ENCODE measurements around the gene CDH22.

The CDH22 gene

DNA sequence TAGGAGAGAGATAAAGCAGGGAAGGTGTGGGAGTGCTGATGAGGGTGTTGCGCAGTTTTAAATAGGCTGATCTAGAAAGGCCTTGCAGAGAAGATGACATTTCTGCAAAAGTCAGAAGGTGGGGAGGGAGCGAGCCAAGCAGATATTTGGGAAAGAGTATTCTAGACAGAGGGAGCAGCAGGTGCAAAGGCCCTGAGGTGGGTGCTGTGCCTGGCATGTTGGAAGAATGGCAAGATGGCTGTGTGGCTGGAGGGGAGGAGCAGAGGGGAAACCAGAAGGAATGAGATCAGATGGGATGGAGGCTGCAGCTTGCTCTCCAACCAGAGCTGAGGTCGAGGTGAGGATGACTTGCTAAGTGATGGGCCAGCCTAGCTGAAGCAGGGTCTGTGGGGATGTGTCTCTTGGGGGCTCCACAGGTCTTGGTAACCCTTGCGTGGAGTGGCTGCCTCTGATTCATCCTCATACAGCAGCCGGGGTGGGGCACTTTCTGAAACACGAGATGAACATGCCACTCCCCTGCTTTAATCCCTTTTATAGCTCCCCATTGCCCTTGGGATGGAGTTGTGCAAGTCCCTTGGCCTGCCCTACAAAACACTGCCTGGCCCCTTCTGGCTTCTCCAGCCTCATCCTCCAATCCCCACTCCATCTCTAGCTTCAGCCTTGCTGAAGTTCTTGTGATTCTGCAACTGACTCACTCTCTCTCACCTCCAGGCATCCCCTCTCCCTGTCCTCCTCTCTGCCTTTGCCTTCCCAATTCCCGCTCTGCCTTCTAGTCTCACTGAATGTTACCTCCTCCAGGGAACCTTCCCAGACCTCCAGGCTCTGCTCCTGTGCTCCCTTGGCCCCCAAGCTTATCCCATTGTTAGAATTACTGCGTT, 94.1 kb downstream of the CDH22 start:
- no peak overlapping the region for H3K9ac ChIP-seq (ENCODE audit: low read depth, low read length)
- peaks cover 30% of the 10 kb centered on the region for H3K27me3 ChIP-seq (ENCODE audit: control insufficient read depth, insufficient read depth, low read length)
- no peaks in the 10 kb centered on the region for H3K36me3 ChIP-seq (ENCODE audit: insufficient read depth, low read length)
- H3K4me2 ChIP-seq (ENCODE audit: low read length): no peak overlapping the region
- no peak overlapping the region for H3K4me3 ChIP-seq (ENCODE audit: low read length)
- H3K4me1 ChIP-seq (ENCODE audit: control insufficient read depth, insufficient read depth, low read length): no peaks in the 10 kb centered on the region
- no peaks in the 10 kb centered on the region for H3K9me3 ChIP-seq (replicated peaks; ENCODE audit: low read length)

DNA sequence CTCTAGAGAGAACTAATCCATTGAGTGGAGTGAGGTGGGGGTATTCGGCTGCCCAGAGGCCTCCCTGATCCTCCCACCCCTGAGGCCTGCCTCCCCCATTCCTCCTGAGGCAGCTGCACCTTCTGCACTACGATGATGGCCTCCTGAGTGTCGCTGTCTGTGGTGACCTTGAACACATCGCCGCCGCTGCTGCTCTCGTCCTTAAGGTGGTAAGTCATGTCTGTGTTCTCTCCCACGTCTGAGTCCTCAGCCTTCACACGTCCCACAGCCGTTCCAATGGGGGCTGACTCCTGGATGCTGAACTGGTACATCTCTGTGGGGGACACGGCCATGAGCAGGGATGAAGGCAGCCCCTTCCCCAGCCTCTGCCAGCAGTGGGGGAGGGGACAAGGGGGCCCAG, 95.4 kb downstream of the CDH22 start:
- Histone ChIP-seq H3K27me3 (ENCODE audit: control insufficient read depth, insufficient read depth, low read length) (peaks cover 35% of the 10 kb centered on the region), H3K4me3 (ENCODE audit: low read length) (no peak overlapping the region), H3K9ac (ENCODE audit: low read depth, low read length) (no peak overlapping the region), H3K4me2 (ENCODE audit: low read length) (no peak overlapping the region), H3K9me3 (replicated peaks; ENCODE audit: low read length) (no peaks in the 10 kb centered on the region), H3K4me1 (ENCODE audit: control insufficient read depth, insufficient read depth, low read length) (no peaks in the 10 kb centered on the region), H3K36me3 (ENCODE audit: insufficient read depth, low read length) (no peaks in the 10 kb centered on the region)

DNA sequence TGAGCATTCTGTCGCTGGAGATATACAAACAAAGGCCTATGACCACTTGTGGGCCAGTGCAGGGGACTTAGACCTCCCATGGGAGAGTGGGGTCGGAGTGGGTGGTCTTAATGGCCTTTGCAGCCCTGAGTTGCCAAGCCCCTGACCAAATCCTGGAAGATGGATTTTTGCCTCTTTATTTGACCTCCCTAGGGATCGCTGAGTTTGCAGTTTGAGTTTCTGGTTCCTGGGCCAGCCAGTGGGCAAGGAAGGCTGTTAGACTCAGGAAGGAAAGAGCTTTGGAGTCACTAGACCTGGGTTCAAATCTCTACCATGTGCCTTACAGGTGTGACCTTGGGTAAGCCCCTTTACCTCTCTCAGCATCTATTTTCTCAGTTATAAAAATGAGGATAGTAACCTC, 96.0 kb downstream of the CDH22 start:
- no peaks in the 10 kb centered on the region for H3K4me1 ChIP-seq (ENCODE audit: control insufficient read depth, insufficient read depth, low read length)
- H3K4me3 ChIP-seq (ENCODE audit: low read length): no peak overlapping the region
- peaks cover 41% of the 10 kb centered on the region for H3K27me3 ChIP-seq (ENCODE audit: control insufficient read depth, insufficient read depth, low read length)
- no peaks in the 10 kb centered on the region for H3K36me3 ChIP-seq (ENCODE audit: insufficient read depth, low read length)
- no peak overlapping the region for H3K4me2 ChIP-seq (ENCODE audit: low read length)
- H3K9me3 ChIP-seq (replicated peaks; ENCODE audit: low read length): no peaks in the 10 kb centered on the region
- no peak overlapping the region for H3K9ac ChIP-seq (ENCODE audit: low read depth, low read length)

GRCh38 chr20:46211331-46211722, 97.0 kb downstream of the CDH22 start:
- Histone ChIP-seq H3K4me3 (ENCODE audit: low read length) (no peak overlapping the region), H3K36me3 (ENCODE audit: insufficient read depth, low read length) (no peaks in the 10 kb centered on the region), H3K9ac (ENCODE audit: low read depth, low read length) (no peak overlapping the region), H3K27me3 (ENCODE audit: control insufficient read depth, insufficient read depth, low read length) (peaks cover 43% of the 10 kb centered on the region), H3K4me1 (ENCODE audit: control insufficient read depth, insufficient read depth, low read length) (no peaks in the 10 kb centered on the region), H3K4me2 (ENCODE audit: low read length) (no peak overlapping the region), H3K9me3 (replicated peaks; ENCODE audit: low read length) (no peaks in the 10 kb centered on the region)

GRCh38 chr20:46210672-46211330, 97.5 kb downstream of the CDH22 start:
- H3K27me3 ChIP-seq (ENCODE audit: control insufficient read depth, insufficient read depth, low read length): peaks cover 45% of the 10 kb centered on the region
- no peaks in the 10 kb centered on the region for H3K4me1 ChIP-seq (ENCODE audit: control insufficient read depth, insufficient read depth, low read length)
- H3K9ac ChIP-seq (ENCODE audit: low read depth, low read length): no peak overlapping the region
- H3K4me3 ChIP-seq (ENCODE audit: low read length): no peak overlapping the region
- no peaks in the 10 kb centered on the region for H3K9me3 ChIP-seq (replicated peaks; ENCODE audit: low read length)
- no peak overlapping the region for H3K4me2 ChIP-seq (ENCODE audit: low read length)
- H3K36me3 ChIP-seq (ENCODE audit: insufficient read depth, low read length): no peaks in the 10 kb centered on the region

DNA sequence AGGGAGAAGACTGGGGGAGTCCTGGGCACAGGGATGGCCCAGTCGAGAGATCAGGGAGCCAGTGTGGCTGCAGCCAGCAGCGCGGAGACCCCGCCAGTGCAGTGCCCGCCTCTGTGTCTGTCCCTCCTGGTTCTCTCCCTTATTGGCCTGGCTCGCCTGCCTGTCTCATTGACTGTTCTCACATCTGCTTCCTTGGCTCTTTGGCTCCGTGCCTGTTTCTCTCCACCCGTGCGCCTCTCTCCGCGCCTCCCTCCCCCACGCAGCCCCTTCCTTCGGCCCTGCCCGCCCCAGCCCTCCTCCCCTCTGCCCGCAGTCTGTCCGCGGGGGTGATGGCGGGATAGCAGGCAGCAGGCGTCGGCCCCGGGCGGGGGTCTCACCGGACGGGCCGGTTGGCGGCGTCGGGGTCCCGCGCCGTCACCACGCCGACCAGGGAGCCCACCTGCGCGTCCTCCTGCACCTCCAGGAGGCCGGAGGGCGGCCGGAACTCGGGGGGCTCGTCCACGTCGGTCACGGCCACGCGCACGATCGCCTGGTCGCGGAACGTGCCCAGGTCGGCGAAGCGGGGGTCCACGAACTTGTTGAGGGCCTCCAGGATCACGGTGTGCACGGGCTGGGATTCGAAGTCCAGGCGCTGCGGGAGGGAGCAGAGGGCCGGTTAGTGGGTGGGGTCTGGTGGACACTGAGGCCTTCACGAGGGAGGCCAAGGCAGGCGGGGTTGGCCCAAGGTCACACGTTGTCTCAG, 98.2 kb downstream of the CDH22 start:
- Histone ChIP-seq H3K27me3 (ENCODE audit: control insufficient read depth, insufficient read depth, low read length) (peaks cover 52% of the 10 kb centered on the region), H3K9me3 (replicated peaks; ENCODE audit: low read length) (no peaks in the 10 kb centered on the region), H3K9ac (ENCODE audit: low read depth, low read length) (no peak overlapping the region), H3K4me2 (ENCODE audit: low read length) (no peak overlapping the region), H3K4me3 (ENCODE audit: low read length) (no peak overlapping the region), H3K4me1 (ENCODE audit: control insufficient read depth, insufficient read depth, low read length) (no peaks in the 10 kb centered on the region), H3K36me3 (ENCODE audit: insufficient read depth, low read length) (no peaks in the 10 kb centered on the region)

DNA sequence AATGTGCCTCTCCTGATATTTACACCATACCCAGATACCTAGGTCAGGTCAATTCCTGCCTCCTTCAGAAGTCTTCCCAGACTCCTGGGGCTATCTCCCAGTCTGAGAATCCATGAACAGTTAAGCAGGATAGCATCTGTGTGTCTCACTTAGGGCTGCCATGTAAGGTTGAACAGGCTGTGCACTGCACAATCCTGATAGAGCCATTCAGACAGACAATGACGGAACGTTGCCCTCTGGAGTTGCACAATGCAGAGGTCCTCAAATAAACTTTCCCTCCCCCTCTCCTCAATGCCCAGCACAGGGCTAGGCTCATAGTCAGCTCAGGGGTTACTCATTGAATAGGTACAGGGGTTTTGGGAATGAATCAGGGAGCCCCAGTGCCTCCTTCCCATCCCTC, 100.5 kb downstream of the CDH22 start:
- Histone ChIP-seq H3K4me3 (ENCODE audit: low read length) (no peak overlapping the region), H3K9me3 (replicated peaks; ENCODE audit: low read length) (no peaks in the 10 kb centered on the region), H3K9ac (ENCODE audit: low read depth, low read length) (no peak overlapping the region), H3K36me3 (ENCODE audit: insufficient read depth, low read length) (no peaks in the 10 kb centered on the region), H3K27me3 (ENCODE audit: control insufficient read depth, insufficient read depth, low read length) (peaks cover 59% of the 10 kb centered on the region), H3K4me1 (ENCODE audit: control insufficient read depth, insufficient read depth, low read length) (no peaks in the 10 kb centered on the region), H3K4me2 (ENCODE audit: low read length) (no peak overlapping the region)

GRCh38 chr20:46206992-46207549, 101.2 kb downstream of the CDH22 start:
- Histone ChIP-seq H3K9ac (ENCODE audit: low read depth, low read length) (no peak overlapping the region), H3K4me3 (ENCODE audit: low read length) (no peak overlapping the region), H3K9me3 (replicated peaks; ENCODE audit: low read length) (no peaks in the 10 kb centered on the region), H3K4me1 (ENCODE audit: control insufficient read depth, insufficient read depth, low read length) (no peaks in the 10 kb centered on the region), H3K36me3 (ENCODE audit: insufficient read depth, low read length) (no peaks in the 10 kb centered on the region), H3K4me2 (ENCODE audit: low read length) (no peak overlapping the region), H3K27me3 (ENCODE audit: control insufficient read depth, insufficient read depth, low read length) (peaks cover 63% of the 10 kb centered on the region)

DNA sequence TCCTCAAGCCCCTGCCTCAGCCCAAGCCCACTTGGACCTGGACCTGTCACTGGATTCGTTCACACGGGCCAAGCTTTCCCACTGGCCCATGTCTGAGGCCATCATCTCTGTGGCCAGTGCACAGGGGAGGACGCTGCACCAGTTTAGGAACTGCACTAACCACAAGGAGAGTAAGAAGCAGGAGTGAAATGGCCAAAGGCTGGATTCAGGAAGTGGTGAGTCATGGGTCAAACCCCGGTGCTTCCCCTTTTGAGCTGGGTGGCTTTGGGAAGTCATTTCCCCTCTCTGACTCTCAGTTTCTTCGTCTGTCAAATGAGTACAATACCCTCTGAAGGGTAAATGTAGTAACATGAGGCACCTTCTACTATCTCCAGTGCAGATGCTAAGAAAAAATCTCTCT, 102.3 kb downstream of the CDH22 start:
- Histone ChIP-seq H3K4me3 (ENCODE audit: low read length) (no peak overlapping the region), H3K9ac (ENCODE audit: low read depth, low read length) (no peak overlapping the region), H3K4me1 (ENCODE audit: control insufficient read depth, insufficient read depth, low read length) (no peaks in the 10 kb centered on the region), H3K36me3 (ENCODE audit: insufficient read depth, low read length) (no peaks in the 10 kb centered on the region), H3K9me3 (replicated peaks; ENCODE audit: low read length) (no peaks in the 10 kb centered on the region), H3K4me2 (ENCODE audit: low read length) (no peak overlapping the region), H3K27me3 (ENCODE audit: control insufficient read depth, insufficient read depth, low read length) (peaks cover 72% of the 10 kb centered on the region)

DNA sequence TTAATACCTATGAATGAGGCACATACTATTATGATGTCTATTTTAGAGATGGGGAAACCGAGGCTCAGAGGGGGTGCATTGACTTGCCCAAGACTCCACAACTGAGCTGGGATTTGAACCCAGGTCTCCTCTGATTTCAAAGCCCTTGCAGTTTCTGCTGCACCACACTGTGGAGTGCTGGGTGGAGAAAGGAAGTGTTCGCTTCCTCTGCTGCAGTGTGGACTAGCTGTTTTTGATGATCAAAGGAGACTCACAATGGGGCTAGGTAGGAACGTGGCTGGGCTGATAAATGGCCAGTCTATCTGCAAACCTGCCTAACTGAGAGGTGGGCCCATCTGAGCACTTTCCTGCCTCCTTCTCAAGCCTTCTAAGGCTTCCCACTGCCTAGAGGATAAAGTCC, 102.9 kb downstream of the CDH22 start:
- H3K4me3 ChIP-seq (ENCODE audit: low read length): no peak overlapping the region
- peaks cover 72% of the 10 kb centered on the region for H3K27me3 ChIP-seq (ENCODE audit: control insufficient read depth, insufficient read depth, low read length)
- no peaks in the 10 kb centered on the region for H3K36me3 ChIP-seq (ENCODE audit: insufficient read depth, low read length)
- H3K4me2 ChIP-seq (ENCODE audit: low read length): no peak overlapping the region
- no peaks in the 10 kb centered on the region for H3K9me3 ChIP-seq (replicated peaks; ENCODE audit: low read length)
- no peak overlapping the region for H3K9ac ChIP-seq (ENCODE audit: low read depth, low read length)
- no peaks in the 10 kb centered on the region for H3K4me1 ChIP-seq (ENCODE audit: control insufficient read depth, insufficient read depth, low read length)

GRCh38 chr20:46204594-46205186, 103.6 kb downstream of the CDH22 start:
- H3K36me3 ChIP-seq (ENCODE audit: insufficient read depth, low read length): no peaks in the 10 kb centered on the region

More at GRCh38 chr20:46204594-46205186, 103.6 kb downstream of the CDH22 start:
- Histone ChIP-seq H3K4me3 (ENCODE audit: low read length) (no peak overlapping the region), H3K4me2 (ENCODE audit: low read length) (no peak overlapping the region), H3K9me3 (replicated peaks; ENCODE audit: low read length) (no peaks in the 10 kb centered on the region), H3K27me3 (ENCODE audit: control insufficient read depth, insufficient read depth, low read length) (peaks cover 74% of the 10 kb centered on the region), H3K4me1 (ENCODE audit: control insufficient read depth, insufficient read depth, low read length) (no peaks in the 10 kb centered on the region), H3K9ac (ENCODE audit: low read depth, low read length) (no peak overlapping the region)
